DMS153 treated with DMSO at 0.1 percent for 48 hours (cell line): Measurements from ENCODE around the gene TBC1D8.

ENCODE experiments used
- DNase-seq: peaks from one replicate; lab custom pipeline; 2025; ENCODE audit not compliant: unreplicated experiment; lab: John Stamatoyannopoulos, UW

TBC1D8 gene

GRCh38 chr2:101032084-101032776 lies 119.0 kb downstream of the TBC1D8 start:
- no peak for DNase-seq

DNA sequence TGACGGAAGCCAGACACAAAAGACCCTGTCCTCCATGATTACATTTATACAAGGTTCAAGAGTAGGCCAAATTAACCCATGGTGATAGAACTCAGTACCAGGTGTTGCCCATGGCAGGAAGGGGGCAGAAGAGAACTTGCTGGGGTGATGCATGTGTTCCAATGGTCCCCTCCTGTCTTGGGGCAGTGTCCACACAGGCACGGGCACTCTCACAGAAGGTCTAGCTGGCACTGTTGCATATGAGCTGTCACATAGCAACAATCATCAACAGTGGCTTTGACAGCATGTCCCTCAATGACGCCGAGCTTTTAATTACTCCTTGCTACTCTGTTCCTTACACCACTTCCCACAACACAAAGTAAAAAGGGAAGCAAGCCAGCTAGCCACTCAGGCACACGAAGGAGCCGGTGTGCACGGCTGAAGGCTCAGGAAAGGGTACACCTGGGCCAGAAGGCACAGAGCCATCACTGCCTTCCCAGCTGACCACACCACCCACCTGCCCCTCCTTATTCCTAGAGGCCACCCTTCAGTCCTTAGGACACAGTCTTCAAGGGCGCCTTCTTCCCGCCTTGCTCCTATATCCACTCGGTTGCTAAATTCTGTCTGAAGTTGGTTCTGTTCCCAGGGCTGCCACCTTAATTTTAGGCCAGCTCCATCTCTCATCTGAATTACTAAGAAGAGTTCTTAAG lies 120.2 kb downstream of the TBC1D8 start:
- DNase-seq = no peak

- no peak for DNase-seq
Measured at GRCh38 chr2:101027852-101028251, 123.3 kb downstream of the TBC1D8 start.

DNA sequence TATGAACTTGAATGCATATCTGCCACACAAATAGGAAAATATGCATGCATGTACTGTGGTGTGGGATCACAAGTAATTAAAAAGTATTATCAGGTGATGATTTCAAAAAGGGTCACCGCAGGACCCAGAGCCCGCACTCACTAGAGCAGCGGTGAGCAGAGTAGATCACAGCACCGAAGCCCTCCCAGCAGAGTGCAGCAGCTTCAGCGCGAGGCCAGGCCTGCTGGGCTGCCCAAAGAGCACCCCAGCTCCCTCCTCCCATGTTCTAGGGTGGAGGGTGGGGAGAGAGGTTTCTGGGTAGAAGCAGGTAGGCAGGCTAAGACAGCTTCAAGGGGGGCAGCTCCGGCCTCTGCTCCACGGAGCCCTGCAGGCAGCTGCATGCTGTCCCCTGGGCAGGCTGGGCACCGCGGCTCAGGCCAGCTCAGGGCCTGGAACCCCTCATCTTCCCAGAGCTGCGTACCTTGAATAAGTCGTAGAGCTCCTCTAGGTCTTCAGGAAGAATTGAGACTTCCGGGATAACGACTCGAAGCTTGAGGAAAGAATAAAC lies 124.2 kb downstream of the TBC1D8 start:
- DNase-seq = no peak

DNA sequence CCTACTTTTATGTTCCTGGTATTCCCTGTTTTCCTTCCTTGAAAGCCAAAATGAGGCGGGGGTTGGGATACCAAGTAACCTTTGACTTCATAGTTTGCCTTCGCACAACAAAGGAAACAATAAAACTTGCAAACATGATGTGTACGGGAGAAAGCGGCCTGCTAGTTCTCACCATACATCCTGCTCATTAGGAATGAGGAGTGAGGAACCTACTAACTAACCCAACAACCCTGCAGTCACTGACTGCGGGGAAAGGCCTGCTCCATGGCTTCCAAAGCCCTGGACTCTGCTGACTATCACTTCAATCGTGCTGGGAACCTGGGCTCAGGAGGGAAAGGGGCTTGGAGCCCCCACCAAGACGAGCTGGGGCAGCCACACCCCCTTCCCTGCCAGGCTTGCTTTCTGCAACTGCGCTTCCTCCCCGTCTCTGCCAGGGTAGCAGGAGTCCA lies 124.9 kb downstream of the TBC1D8 start:
- no peak for DNase-seq

GRCh38 chr2:101025561-101025960 lies 125.6 kb downstream of the TBC1D8 start:
- no peak for DNase-seq

DNA sequence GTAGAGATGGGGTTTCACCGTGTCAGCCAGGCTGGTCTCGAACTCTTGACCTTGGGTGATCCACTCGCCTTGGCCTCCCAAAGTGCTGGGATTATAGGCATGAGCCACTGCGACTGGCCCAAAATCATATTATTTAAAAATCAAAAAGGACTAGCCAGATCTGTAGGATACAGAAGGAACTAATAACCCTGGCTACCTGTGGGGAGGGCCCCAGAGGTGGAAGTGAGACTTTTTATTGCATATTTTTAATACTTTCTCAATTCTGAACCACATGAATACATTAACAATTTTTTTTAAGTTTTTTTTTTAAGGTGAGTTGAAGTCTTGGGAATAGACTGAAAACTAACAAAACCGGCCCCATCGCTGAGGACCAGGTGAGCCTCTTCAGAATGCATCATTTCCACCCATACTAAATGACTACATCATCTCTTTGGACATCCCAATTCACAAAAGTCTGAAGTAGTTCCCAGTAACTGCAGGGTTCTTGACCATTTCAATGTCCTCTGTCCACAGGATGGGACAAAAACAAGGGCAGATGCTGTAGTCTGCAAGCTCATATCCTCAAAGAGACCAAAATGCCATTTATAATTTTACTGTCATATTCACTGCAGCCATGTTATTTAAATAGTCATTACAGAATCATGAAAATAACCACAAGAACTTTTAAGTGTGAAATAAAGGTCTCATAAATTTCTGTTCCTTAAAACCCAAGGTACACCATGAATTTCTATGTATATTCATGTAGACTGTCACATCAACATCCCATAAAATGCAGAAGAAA lies 127.7 kb downstream of the TBC1D8 start:
- no peak for DNase-seq

- DNase-seq = no peak
Measured at GRCh38 chr2:101022221-101022620, 129.0 kb downstream of the TBC1D8 start.

DNA sequence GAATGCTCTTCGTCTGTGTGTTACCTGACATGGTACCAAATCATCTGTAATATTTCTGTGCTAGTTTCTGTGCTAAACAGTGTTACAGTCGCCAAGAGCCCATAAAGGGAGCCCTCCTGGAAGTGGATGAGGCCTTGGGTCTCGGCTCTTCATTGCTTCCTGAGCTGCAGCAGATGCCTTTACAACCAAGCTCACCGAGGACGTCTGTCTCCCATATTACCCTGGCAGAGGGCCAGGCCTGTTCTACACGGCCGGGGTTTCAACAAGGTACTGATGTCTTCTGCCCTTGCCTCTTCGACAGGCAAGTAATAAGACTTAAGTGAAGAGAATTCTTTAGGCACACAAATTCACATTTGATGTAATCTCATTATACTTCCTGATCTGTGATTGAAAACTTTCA lies 132.2 kb downstream of the TBC1D8 start:
- no peak for DNase-seq

- DNase-seq = no peak
Measured at GRCh38 chr2:101017371-101017770, 133.8 kb downstream of the TBC1D8 start.

- no peak for DNase-seq
Measured at GRCh38 chr2:101014264-101014857, 136.8 kb downstream of the TBC1D8 start.

- no peak for DNase-seq
Measured at GRCh38 chr2:101012706-101013181, 138.4 kb downstream of the TBC1D8 start.

GRCh38 chr2:101012054-101012705 lies 139.0 kb downstream of the TBC1D8 start:
- no peak for DNase-seq

- DNase-seq = no peak
Measured at GRCh38 chr2:101011152-101011551, 140.0 kb downstream of the TBC1D8 start.

GRCh38 chr2:101007415-101008345 lies 143.5 kb downstream of the TBC1D8 start:
- DNase-seq = no peak

DNA sequence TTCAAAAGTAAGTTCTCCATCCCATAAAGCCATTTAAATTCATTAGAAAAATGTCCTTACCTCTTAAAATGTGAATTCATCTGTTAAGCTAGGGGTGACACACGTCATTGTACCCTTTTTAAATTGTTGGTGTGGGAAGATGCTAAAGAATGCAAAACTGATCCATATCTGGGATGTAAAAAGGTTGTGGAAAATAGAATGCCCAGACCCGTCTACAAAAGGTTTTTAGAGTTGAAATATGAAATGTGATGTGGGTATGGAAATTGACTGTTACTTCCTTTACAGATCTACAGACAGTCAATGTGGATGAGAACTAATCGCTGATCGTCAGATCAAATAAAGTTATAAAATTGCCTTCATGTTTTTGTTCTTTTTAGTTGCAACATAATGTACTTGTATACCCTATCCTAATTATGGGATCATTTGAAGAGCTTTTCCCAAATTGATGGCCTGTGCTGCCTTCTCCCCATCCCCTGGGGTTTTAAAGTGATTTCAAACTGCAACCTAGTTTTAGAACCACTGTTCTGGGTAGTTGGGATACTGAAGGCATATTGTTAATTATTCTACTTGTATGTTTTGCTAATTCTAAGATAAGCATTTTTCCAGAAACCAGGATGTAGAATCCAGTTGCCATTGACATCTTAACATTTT lies 145.0 kb downstream of the TBC1D8 start:
- no peak for DNase-seq

DNA sequence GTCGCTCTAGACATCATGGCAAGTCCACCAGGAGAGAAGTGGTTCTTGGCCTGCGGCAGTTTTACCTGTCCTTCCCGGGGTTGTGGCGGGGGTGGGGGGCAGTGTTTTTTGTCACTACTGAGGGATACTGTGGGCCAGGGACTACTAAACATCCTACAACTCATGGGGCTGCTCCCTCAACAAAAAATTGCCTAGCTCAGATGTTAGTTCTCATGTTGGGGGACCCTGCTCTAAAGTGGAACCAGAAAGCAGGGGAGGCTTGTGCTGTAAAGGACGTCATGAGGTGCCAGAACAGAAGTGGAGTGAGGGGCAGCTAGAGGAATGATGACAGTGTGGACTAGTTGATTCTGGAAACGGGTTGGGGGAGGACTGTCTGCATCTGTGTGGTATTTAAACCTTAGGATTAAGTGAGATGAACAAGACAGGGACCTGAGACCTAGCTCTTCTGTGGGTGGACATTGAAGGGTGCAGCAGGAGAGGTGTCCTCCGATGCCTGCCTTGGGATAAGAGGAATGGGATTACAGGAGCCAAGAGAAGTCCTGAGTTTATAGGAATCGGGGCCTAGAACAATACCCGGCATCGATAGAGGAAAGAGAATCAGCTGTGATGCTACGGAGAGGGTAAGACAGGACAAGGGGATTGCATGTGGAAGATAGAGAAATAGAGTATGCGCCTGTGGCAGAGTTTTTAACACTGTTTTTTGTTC lies 146.4 kb downstream of the TBC1D8 start:
- no peak for DNase-seq

- no peak for DNase-seq
Measured at GRCh38 chr2:101003278-101003775, 147.9 kb downstream of the TBC1D8 start.
